Mammary epithelial cell (primary cell): ENCODE results near the gene FGF22.

ENCODE experiments used
- EZH2 ChIP-seq: IDR thresholded peaks from 2 replicates; pipeline ENCODE4 v1.6.1; 2012; ENCODE audit warnings: low read length, inconsistent platforms, borderline replicate concordance
- TF ChIP-seq, protein P1 (sequence below), 2 donors: IDR thresholded peaks in 1 of 2; conservative IDR thresholded peaks in 1 of 2; 2 replicates each; pipeline ENCODE4 v1.5.1; 2011 to 2012; ENCODE audit warnings: inconsistent platforms in 2 of 2, low read length in 2 of 2, mild to moderate bottlenecking in 2 of 2, control low read depth in 1 of 2, low read depth in 1 of 2; ENCODE audit not compliant: insufficient read depth in 1 of 2; ENCODE audit errors: extremely low read depth in 1 of 2

DNA sequence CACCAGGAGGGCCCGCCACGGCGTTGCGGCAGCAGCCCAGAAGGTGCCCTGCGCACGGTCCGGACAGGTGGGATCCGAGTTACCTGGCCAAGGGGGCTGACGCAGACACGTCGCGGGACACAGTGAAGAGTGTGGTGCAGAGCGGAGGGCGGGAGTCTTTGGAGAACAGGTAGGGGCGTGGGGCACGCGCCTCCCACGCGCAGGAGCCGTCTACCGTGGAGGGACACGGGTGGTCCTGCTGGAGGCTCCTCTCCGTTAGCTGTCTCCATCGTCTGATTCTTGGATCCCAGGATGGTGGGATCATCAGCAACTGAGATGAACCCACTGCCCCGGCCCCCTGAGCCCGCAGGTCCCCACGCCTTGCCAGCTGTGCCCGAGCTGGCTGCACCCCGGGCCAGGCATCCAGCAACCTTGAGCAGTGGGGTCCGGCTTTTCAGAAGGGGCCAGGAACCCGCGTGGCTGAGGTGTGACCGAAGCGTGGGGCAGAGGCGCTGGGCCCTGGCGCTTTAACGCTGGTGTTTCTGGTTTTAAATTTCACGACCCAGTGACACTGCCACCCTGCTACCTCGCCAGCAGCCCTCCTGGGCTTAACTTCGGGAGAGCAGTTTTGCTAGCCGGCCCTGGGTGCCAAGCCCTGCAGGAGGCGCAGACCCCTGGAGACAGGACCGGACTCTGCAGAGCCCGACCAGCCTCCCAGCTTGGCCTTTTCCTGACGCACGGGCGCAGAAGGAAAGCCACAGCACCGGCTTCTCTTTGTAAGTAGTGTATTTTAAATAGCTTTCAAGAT is 7.3 kb downstream of the FGF22 start:
- TF ChIP-seq, protein P1, sequence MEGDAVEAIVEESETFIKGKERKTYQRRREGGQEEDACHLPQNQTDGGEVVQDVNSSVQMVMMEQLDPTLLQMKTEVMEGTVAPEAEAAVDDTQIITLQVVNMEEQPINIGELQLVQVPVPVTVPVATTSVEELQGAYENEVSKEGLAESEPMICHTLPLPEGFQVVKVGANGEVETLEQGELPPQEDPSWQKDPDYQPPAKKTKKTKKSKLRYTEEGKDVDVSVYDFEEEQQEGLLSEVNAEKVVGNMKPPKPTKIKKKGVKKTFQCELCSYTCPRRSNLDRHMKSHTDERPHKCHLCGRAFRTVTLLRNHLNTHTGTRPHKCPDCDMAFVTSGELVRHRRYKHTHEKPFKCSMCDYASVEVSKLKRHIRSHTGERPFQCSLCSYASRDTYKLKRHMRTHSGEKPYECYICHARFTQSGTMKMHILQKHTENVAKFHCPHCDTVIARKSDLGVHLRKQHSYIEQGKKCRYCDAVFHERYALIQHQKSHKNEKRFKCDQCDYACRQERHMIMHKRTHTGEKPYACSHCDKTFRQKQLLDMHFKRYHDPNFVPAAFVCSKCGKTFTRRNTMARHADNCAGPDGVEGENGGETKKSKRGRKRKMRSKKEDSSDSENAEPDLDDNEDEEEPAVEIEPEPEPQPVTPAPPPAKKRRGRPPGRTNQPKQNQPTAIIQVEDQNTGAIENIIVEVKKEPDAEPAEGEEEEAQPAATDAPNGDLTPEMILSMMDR (conservative IDR thresholded peaks at IDR 0.05 in 1 of 2, IDR thresholded peaks at IDR 0.05 in 1 of 2; ENCODE audit: extremely low read depth in 1 of 2, insufficient read depth in 1 of 2, low read depth in 1 of 2, low read length in 2 of 2): no peak
- TF ChIP-seq EZH2: no peak
